GM12864 (cell line): Measurements from ENCODE around the gene STMN1.

Experiments used
- DNase-seq: peaks from one replicate; pipeline ENCODE4 v3.0.0-alpha.2; 2011; ENCODE audit warnings: low read depth
- H3K4me3 ChIP-seq: 2 replicates; pipeline ENCODE4 v1.5.1; 2011; ENCODE audit warnings: mild to moderate bottlenecking, low read depth, low read length, control low read depth
- TF ChIP-seq, protein P1 (sequence below): IDR thresholded peaks from 2 replicates; pipeline ENCODE4 v1.5.1; 2011; ENCODE audit warnings: low read depth, mild to moderate bottlenecking, moderate library complexity, low read length, control low read depth, inconsistent platforms; ENCODE audit errors: missing control alignments

STMN1 gene

DNA sequence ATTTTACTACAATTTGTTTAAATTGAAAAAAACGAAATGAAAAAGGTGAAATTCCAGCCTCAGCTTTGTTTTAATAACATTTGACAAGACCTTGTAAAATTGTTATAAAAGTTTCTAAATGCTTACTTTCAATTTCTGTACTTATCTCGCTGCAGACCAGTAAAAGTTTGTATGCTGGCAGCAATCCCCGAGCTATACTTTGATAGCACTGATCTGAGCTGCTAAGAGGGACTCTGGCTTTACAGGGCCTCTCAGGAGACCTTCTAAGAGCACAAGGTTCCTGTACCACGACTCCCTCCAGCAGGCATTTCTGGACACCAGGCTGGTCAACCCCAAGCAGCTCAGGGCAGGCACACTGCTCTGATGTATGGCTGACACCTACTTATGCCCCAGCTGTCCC lies 13.1 kb downstream of the STMN1 start:
- TF ChIP-seq, protein P1, sequence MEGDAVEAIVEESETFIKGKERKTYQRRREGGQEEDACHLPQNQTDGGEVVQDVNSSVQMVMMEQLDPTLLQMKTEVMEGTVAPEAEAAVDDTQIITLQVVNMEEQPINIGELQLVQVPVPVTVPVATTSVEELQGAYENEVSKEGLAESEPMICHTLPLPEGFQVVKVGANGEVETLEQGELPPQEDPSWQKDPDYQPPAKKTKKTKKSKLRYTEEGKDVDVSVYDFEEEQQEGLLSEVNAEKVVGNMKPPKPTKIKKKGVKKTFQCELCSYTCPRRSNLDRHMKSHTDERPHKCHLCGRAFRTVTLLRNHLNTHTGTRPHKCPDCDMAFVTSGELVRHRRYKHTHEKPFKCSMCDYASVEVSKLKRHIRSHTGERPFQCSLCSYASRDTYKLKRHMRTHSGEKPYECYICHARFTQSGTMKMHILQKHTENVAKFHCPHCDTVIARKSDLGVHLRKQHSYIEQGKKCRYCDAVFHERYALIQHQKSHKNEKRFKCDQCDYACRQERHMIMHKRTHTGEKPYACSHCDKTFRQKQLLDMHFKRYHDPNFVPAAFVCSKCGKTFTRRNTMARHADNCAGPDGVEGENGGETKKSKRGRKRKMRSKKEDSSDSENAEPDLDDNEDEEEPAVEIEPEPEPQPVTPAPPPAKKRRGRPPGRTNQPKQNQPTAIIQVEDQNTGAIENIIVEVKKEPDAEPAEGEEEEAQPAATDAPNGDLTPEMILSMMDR: no peak
- H3K4me3 ChIP-seq: no peak overlapping the region
- DNase-seq: no peak

DNA sequence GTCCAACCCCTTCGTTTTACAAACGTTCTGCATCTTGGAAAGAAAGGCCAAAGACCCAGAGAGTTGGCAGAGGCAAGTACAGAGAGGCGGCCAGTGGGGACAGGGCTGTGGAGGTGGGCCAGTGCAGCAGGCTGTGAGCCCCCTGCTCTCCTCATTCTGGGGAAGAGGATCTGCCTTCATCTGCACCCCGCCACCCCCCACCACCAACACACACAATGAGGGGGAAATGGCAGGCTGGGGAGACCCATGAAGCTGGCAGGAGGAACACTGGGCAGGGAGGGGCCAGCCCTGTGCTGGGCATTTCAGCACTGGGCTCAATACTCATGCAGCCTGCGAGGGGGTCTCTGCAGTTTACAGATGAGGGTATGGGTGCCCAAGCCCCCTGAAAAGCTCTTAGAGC lies 14.6 kb downstream of the STMN1 start:
- no peak for DNase-seq
- no peak overlapping the region for H3K4me3 ChIP-seq
- TF ChIP-seq, protein P1: no peak

DNA sequence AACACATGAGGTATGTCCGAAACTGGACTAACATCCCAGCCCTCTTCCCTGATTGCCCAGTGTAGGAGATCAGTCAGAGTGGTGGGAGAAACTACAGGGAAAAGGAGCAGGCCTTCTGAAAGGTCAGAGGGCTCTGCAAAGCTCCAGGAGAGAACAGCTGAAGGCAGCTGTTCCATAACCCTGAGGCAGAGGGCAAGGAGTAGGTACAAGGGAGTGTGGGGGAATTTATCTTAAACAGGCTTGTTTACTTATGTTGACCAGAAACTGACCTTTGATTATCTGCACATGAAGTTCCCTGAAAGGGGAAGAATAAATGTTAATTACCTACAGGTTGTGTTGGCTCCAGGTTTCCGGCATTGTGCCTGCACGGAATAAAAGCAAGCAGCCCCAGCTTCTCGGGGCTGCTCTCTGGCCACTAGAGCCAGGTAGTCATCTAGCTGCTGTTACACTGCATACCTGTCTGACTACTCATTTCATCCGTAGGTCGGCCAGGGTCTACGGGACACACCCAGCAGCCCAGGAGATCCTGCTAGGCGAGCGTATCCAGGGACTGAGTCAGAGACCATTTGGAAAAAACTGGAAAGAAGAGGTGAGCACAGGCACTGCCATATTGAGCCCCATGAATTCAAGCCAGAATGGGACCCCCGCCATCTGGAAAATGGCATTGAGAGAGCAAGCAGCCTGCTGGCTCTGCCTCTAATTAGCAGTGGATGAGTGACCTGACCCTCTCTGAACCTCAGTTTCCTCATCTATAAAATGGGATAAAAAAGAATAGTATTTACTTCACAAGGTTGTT lies 15.8 kb downstream of the STMN1 start:
- TF ChIP-seq, protein P1: no peak
- no peak overlapping the region for H3K4me3 ChIP-seq
- no peak for DNase-seq

DNA sequence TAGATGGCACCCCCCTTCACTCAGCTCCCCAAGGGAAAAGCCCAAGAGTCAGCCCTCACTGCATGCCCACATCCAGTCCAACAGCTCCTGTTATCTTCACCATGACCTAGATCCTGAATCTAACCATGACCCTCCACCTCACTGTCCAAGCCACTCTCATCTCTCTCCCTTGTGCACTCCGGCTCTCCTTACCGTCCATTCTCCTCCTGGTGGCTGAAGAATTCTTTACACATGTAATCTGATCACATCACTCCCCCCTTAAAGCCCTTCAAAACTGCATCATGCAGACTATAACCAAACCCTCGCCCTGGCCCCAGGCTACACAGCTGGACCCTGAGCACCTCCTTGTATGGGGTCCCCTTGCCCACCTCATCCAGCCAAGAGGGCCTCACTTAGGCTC lies 16.7 kb downstream of the STMN1 start:
- TF ChIP-seq, protein P1: no peak
- no peak for DNase-seq
- no peak overlapping the region for H3K4me3 ChIP-seq

DNA sequence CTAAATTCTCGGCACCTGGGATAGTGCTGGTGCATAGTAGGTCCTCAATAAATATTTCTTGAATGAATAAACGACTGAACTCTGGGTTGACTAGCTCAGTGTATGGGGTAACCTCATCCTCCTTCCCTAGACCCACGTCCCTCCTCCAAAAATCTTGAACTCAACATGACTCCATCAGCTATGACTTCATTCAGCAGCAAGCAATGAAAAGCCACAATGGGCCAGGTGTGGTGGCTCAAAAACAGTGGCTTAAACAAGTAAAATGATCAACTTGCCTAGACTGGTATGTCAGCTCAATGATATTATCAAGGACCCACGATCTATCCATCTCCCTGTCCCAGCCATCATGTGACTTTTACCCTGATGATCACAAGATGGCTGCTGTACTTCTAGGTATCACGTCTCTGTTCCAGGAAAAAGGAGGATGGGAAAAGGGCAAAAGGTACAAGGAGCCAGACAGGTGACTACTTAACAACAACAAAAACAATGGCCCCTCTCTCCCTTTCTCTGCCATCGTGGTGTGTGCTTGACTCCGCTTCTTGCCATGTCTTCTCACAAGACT lies 17.7 kb downstream of the STMN1 start:
- TF ChIP-seq, protein P1: no peak
- H3K4me3 ChIP-seq: no peak overlapping the region
- DNase-seq: no peak

DNA sequence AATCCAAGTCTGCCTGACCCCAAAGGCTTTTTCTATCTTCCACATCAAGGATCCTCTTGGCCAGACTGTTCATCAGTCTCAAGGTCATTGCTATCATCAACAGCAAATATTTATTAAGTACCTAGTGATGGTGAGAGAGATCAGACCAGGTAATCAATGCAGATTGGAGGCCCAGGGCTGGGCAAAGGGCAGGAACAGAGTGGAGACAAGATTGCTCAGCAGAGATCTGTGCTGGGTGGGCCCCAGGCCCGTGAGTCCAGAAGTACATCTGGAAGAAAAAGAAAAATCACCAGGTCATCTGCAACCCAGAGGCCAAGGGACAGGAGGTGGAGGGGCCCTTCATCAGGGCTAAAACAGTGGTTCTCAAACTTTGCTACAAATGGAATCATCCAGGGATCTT lies 20.6 kb downstream of the STMN1 start:
- TF ChIP-seq, protein P1: no peak
- no peak overlapping the region for H3K4me3 ChIP-seq
- no peak for DNase-seq

DNA sequence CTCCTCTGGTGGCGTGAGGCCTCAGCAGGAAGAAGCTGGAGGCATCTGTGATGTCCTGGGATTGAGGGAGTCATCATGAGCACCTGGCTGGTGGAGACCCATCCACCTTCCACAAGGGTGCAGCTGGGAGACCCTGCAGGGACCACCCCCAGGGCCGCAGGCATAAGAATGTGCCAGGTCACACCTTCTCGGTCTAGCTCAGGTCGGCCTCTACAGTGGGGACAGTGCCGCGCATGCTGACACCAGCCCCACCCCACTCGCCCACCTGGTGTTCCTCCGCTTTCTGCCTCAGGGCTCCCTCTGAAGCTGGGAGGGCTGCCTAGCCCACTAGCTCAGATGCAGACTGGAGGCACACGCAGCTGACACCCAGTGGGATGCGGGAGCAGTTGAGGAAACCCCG lies 25.0 kb downstream of the STMN1 start:
- no peak for DNase-seq
- TF ChIP-seq, protein P1: no peak
- H3K4me3 ChIP-seq: no peak overlapping the region
